Effector memory CD4-positive, alpha-beta T cell (primary cell): ENCODE results near the gene ARHGAP9.
"Not testable (repeated sequence)": the region's sequence is repeated elsewhere in the genome, so short reads cannot be mapped to it uniquely, and the experiment has no call there.

Experiments used
- DNase-seq, 3 donors: peaks; one replicate each; pipeline ENCODE4 v3.0.0-alpha.2; 2020
- H3K27ac ChIP-seq: 2 replicates; pipeline ENCODE4 v1.7.0; 2013; ENCODE audit warnings: mild to moderate bottlenecking, low read length, moderate library complexity; ENCODE audit not compliant: insufficient read depth, poor library complexity, severe bottlenecking
- H3K27me3 ChIP-seq: replicated peaks from 2 replicates; pipeline ENCODE4 v1.7.0; 2013; ENCODE audit warnings: mild to moderate bottlenecking, low read length; ENCODE audit not compliant: insufficient read depth, control insufficient read depth, poor library complexity, severe bottlenecking
- H3K36me3 ChIP-seq: 2 replicates; pipeline ENCODE4 v1.7.0; 2013; ENCODE audit warnings: mild to moderate bottlenecking, low read length, moderate library complexity; ENCODE audit not compliant: control insufficient read depth, insufficient read depth
- H3K4me1 ChIP-seq: 2 replicates; pipeline ENCODE4 v1.7.0; 2013; ENCODE audit warnings: low read length, mild to moderate bottlenecking; ENCODE audit not compliant: control insufficient read depth, insufficient read depth, poor library complexity, severe bottlenecking
- H3K4me3 ChIP-seq: 2 replicates; pipeline ENCODE4 v1.7.0; 2013; ENCODE audit warnings: low read length, low read depth, mild to moderate bottlenecking; ENCODE audit not compliant: insufficient read depth, poor library complexity, severe bottlenecking
- H3K9me3 ChIP-seq: 2 replicates; pipeline ENCODE4 v1.7.0; 2013; ENCODE audit warnings: mild to moderate bottlenecking, low read length, moderate library complexity; ENCODE audit not compliant: control insufficient read depth

Gene ARHGAP9

GRCh38 chr12:57428965-57429364, 50.7 kb downstream of the ARHGAP9 start:
- H3K4me3 ChIP-seq = no peak overlapping the region
- peaks cover 3% of the 10 kb centered on the region for H3K36me3 ChIP-seq
- no peak overlapping the region for H3K27ac ChIP-seq
- no peaks in the 10 kb centered on the region for H3K27me3 ChIP-seq
- no peaks in the 10 kb centered on the region for H3K9me3 ChIP-seq
- DNase-seq = no peak
- H3K4me1 ChIP-seq = peaks cover 13% of the 10 kb centered on the region

GRCh38 chr12:57426948-57427347, 52.7 kb downstream of the ARHGAP9 start:
- not testable (repeated sequence) for DNase-seq, H3K4me3 ChIP-seq, H3K27me3 ChIP-seq, H3K27ac ChIP-seq, H3K36me3 ChIP-seq, H3K9me3 ChIP-seq
- H3K4me1 ChIP-seq = peaks cover 13% of the 10 kb centered on the region
